GM21737 (cell line): ENCODE measurements around the gene ELFN2.

Experiments used
- ATAC-seq: cut with Tn5 transposase; IDR thresholded peaks from one replicate; pipeline ENCODE4 v1.9.1; 2021; ENCODE audit warnings: mild to moderate bottlenecking, moderate library complexity; ENCODE audit not compliant: unreplicated experiment

The ELFN2 gene

DNA sequence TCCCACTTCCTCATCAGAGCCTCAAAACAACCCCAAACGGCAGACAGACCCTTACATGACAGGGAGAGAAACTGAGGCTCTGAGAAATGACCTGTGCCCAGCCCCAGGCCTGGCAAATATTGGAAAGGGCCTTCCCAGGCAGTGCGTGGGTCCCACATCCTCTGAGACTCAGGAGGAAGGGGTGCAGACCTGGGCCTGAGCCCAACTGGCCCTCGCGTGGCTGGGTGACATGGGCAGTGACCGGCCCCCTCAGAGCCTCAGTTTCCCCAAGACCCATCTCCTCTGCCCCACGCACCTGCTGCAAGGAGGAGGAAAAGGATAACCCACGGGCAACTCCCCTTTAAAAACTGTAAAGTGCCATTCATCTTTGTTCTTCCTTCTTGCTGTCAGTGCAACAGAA lies 35.6 kb downstream of the ELFN2 start:
- no peak for ATAC-seq

DNA sequence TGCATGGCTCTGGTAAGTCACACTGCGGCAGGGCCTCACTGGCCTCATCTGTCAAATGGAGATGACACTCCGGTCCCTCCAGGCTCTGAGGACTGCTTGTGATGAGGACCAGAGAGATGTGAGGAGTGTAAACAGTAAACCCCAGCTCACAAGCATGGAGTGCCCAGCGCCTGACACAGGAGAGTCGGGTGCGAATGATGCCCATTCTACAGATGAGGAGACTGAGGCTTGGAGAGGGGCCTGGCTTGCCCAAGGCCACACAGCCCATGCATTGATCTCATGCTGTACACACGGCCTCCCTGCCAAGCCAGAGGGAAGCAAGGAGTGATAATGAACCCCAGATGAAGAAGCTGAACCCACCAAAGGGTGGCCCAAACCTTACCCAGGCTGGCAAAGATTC lies 37.2 kb downstream of the ELFN2 start:
- ATAC-seq, result no peak

DNA sequence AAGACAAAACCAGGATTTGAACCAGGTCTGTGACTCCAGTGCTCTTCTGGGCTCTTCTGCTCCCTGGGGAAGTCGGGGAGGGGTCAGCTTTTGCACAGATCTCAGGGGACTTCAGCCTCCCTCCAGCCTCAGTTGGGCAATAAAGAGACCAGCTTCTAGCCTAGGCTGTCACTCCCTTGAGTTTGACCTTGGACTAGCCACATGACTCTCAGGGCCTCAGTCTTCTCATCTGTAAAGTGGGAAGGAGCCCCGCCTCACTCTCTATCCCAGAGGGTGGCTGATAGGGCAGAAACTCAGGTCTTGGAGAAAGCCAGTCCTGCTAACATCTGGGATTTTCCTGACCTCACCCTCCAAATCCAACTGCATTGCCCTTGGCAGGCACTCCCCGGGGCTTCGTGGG lies 38.7 kb downstream of the ELFN2 start:
- ATAC-seq, result no peak

DNA sequence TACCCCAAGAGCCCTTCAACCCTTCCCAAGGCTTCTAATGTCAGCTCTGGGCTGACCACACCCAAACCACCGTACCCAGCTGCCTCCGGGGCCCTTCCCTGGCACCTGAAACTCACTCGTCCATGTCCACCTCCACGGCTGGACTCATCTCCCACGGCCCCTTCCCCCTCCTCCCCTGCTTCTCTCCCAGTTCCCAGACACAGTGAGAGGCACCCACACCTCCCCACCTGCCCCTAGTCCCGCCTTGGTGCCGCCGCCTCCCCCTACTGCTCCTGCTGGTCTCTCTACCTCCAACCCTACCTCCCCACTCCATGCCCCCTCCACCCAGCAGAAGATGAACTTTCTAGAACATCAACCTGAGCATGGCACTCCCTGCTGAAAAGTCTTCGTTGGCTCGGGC lies 39.5 kb downstream of the ELFN2 start:
- ATAC-seq, result no peak

DNA sequence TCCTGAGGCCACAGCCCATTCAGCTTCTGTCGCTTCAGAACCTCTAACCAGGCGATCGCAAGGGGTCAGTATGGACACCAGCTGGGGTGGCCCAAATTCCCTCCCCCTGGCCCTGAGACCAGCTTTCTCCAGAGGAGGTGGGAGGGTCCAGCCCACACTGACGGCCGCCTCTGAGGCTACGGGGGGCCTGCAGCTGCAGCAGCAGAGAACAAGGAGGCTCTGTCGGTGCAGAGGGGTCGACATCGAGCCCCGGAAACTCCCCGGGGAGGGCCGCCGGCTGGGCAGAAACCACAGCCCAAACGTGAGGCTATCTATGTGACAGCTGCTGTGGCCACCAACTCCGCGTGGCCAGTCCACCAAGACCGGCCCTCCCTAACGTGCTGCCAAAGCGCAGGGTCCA lies 40.8 kb downstream of the ELFN2 start:
- no peak for ATAC-seq

DNA sequence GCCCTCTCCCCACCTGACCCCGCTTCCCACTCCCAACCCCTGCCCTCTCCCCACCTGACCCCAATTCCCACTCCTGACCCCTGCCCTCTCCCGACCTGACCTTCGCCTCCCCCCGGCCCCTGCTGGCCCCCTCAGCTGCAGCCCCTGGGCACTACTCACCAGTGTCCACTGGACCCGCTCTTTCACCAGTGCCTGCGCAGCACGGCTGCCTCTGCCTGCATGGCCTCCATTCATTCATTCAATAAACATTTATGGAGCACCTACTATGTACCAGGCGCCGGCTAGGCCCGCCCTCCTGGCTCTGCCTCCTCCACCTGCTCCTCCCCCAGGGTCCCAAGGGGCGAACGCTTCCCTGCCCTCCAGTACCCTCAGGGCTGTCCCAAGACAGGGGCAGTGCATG lies 42.6 kb downstream of the ELFN2 start:
- no peak for ATAC-seq

DNA sequence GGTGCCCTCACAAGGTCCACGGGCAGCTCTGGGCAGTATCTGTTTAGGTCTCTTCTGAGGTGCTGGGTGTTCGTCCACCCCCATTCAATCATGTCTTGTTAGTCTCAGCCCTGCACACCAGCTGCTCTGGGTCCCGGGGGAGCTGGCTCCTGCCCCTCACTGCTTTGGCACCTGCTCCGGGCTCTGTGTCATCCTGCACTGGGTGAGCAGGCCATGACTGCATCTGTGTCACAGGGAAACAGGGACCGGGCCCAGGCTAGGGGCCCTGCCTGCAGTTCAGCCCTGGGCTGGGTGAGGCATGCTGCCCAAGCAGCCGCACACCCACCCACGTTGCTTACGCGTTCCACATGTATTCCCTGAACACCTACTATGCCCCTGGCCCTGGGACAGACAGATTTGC lies 43.9 kb downstream of the ELFN2 start:
- ATAC-seq, result no peak

DNA sequence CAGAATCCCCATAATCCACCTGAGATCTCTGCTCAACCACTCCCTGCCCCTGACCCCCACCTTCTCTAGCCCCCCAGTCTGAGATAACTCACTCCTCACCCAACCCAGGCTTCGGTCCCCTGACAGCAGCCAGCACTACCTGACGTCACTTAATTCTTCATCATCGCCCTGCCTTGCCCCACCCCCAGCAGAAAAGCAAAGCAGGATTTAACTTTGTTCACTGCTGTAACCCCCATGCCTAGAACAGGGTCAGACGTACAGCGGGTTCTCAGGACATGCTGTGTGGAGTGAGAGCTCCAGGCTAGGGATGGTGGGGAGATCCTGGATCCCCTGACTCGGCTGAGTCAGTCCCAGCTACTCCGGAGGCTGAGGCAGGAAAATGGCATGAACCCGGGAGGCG lies 45.8 kb downstream of the ELFN2 start:
- ATAC-seq, result no peak

DNA sequence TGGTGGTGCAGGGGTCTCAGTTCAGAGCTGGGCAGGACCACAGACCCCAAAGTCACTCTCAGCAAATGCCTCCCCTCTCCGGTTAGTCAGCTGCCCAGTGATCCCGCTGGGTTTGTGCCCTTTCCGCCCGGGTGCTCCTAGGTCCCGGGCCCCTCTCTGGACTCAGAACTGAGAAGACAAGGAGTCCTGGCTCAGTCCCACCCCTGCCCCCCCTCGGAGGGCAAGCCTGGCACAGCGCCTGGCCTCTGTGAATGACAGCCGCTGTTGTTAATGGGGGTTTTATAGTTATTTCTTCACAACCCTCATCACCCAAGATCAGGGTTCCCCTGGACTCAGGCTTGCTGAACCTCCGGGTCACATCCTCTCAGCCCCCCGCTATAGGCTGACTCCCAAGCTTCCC lies 47.6 kb downstream of the ELFN2 start:
- ATAC-seq, result no peak

DNA sequence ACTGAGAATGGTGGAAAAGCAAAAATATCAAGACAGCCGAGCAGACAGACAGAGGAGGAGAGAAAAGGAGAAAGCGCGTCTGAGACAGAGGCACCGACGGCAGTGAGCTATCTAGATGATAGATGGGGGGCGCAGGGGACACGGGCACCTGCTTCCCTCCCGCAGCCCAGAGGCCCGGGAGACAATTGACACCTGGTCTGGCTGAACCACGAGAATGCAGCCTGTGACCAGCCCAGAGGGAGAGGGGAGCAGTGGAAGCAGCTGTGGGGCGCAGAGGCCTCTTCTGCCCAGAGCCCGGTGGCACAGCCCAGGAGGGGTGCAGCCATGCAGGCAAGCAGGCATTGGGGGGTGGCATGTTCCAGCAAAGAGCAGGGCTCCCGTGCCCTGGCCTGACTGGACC lies 48.2 kb downstream of the ELFN2 start:
- no peak for ATAC-seq

DNA sequence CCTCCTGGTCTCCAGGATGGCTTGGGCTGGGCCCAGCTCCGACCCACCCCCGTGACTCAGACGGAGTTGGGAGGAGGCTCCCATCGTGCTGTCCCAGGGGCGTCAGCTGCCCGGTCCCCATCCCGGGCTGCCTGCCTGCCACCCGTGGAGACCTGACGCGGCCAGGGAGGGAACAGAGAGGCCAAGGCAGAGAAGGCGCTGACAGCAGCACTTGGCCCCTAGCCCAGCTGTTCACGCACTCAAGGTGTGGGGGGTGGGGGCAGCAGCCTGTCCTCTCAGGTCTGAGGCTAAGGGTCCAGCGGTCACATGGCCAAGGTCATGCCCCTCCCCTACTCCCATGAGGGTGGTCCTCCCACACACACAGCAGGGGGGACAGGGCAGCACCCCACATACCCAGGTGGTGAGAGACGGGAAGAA lies 48.6 kb downstream of the ELFN2 start:
- no peak for ATAC-seq

DNA sequence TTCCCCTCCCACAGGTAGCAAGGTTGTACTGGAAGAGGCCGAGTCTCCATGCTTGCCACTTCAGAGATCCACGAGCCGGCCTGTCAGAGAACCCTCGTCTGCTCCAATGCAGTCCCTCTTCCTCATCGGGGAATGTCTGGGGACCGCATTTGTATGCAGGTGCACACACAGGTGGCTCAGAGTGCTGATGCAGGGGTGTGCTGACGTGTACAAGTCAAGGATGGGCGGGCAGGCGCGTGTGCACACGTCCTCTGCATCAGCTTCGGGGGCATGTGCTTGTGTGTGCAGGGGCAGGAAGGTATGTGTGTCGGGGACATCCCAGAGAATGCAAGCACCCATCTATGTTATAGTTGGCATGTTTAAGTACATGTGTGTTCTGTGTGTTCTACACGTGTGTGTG lies 49.4 kb downstream of the ELFN2 start:
- no peak for ATAC-seq

DNA sequence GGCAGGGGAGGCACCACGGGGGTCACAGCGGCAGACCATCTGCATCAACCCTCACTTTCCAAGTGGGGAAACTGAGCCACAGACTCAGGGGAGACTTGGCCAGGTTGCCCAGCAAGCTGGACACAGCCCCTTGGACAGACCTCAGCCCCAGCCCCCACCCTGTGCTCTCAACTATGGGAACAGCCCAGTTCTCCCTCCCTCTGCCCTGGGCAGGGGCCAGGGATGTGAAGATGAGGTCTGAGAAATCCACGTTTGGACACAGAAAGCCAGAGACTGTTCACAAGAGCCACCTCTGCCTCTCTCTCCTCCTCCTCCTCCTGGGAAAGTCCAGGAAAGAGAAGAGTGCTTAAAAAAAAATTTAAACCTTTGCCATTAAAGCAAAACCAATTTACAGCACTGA lies 50.1 kb downstream of the ELFN2 start:
- ATAC-seq, result no peak

DNA sequence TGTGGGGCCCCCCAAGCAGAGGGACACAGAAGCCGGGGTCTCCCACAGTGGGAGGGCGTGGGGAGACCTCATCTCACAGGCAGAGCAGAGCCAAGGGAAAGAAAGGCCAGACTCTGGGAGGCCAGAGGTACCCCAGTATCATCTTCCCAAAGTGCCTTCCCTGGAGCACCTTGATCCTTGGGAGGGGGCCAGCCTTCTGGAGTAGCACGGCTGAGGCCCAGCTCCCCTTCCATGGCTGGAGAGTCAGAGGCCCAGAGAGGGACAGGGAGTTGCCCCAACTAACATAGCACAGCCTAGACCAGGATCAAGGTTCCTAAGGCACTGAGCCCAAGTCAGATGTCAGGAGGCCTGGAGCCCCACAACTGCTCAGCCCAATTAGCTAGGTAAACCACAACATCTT lies 50.6 kb downstream of the ELFN2 start:
- no peak for ATAC-seq

DNA sequence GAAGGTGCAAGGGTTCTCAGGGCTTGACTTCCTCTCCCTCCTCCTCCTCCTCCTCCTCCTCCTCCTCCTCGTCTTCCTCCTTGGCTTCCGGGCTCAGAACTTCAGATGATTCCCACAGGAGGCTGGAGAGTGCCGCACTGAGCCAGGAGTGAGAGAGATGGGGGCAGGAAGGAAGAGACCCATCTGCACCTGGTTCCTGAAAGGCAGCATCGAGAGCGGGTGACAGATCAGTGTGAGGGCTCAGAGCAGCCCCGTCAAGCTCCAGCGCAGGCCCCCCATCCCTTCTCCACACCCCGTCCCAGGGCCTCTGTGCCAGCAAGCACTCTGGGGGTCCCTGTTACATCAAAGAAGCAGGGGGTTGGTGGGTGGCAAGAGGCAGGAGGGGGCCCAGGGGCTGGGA lies 51.5 kb downstream of the ELFN2 start:
- no peak for ATAC-seq

DNA sequence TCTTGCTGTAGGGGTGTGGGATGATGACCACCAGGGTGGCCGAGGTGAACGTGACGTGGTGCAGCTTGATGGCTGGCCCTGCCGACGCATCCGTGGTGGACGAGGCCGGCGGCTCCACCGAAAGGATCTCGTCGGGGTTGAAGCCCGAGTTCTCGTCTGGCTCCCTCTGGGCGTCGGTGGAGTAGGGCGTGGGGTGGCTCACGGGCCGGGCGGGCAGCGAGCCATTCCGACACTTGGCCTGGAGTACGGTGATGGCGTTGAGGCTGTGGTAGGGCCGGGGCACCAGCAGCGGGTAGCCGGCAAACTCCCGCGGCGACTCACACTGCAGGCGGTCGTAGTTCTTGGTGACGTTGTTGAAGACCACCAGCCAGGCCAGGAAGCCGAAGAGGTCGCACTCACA lies 52.7 kb downstream of the ELFN2 start:
- no peak for ATAC-seq

DNA sequence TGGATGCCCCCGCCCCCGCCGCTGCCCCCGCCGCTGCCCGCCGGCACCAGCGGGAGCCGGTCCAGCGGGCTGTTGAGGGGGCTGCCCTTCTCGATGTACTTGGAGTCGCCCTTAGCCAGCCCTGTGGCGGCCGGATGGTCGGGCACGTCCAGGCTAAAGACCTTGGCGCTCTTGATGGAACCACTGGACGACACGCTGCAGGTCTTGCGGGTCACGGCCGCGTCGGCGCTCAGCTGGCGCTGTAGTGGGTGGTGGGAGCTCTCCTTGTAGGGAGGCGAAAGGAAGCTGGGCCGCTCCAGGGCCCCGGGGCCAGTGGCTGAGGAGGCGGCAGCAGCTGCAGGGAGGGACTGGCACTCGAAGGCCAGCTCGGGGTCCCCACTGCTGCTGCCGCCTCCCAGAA lies 53.8 kb downstream of the ELFN2 start:
- no peak for ATAC-seq

DNA sequence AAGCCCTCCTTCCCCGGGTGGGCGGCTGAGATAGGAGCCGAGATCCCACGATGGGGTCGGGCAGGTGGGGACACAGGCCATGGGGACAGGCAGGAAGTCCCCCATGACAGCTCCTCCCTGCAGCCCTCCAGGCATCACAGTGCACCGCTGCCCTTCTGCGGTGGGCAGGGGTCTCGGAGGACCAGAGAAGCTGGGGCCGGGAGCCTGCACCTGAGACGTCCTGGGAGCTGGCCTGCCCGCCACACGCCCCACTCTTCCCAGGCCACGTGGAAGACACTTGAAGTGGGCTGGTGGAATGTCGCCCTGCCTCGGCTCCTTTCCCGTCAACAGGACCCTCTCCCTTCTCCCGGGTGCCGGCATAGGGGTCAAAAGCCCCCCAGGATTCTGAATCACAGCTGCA lies 55.4 kb downstream of the ELFN2 start:
- no peak for ATAC-seq

DNA sequence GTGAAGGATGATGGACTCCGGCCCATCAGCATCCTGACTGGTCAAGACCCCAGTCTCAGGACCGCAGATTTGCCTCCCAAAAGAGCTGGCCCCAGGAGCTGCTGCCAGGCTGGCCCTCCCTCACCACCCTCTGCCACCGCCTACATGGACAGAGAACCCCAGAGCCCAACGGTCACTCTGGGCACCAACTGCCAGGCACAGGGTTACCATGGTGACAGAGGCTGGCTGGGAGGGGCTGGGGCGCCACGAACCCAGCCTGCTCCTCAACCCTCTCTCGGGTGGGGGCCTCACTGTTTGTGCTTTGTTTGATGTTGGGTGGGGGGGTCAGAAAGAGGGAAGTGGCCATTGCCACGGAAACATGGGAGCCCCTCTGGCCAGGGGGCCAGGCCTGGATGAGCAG lies 55.8 kb downstream of the ELFN2 start:
- no peak for ATAC-seq

DNA sequence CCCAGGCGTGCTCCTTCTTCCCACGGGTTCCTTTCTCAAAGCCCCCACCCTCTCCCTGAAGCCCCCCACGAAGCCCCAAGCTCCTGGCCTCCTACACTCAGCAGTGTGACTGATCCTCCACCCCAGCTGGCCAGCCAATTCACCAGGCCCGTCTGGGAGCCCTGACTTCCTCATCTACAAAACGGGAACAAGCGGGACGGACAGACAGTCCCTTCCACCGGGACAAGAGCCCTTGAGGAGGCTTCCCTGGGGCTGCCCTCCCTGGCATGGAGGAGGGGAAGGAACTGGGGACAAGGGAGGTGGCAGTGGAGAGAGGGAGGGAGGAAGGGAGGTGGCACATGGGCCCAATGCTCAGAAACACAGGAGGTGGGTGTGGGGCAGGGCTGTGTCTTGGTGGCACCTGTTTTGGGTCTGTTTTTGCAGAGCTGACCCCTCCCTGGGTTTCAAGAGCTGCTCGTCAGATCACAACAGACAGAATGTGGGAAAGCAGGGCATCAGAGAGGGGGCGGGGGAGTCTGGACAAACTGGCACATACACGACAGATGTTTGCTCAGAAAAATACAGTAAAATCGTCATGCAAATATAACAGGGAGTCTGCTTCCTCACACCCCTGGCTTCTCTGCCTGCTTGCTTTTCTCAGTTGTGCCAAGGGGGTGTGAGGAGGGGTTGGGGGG lies 56.8 kb downstream of the ELFN2 start:
- ATAC-seq, result no peak

DNA sequence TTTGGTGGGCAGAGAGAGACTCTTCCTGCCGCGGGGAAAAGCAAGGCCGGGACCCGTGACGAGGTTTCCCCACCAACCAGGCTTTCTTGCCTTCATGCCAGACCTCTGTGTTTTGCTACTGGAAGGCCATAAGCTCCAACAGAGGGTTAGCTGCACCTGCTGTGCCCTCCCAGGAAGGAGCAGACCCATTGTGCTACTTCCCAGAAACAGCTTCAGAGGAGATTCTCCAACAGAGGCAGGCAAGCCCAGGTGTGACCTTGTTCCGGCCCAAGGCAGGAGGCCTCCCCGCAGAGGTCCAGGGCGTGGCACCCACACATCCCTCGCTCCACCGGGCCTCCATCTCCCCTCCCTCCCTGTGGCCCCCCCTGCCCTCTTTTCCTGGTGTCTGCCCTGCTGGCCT lies 57.8 kb downstream of the ELFN2 start:
- no peak for ATAC-seq

DNA sequence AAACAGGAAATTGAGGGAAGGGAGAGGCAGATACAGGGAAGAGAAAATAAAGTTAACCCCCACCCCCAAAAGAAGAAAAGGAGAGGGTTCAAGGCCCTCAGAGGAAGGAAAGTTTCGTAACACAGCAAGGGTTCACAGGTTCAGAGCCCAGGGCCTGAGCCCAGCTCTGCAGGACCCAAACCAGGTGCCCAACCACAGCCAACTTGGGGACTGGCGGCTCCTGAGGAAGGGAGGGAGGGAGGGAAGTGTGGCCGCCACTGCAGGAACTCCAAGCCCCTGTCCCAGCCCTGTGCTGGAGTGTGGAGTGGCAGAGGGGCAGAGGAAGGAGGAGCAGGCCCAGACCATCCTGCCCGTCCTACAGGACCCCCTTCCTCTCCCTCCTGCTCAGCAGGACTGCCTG lies 59.2 kb downstream of the ELFN2 start:
- ATAC-seq, result no peak

DNA sequence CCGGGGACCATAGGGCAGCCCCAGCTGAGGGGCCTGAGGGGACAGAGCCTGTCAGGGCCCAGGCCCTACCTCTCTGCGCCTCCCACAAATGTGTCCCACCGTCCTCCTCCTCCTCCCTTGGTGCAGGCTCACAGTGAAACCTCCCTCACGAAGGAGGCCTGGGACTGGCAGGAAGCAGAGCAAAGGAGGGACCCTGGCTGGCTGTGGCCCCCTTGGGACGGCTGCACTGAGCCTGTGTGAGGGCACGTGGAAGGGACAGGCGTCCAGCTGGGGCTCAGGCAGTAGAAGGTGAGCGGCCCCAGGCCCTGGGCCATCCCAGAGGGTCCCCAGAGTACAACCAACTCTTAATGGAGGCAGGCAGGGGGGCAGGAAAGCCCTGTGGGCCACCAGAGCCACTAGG lies 60.7 kb downstream of the ELFN2 start:
- ATAC-seq, result no peak

DNA sequence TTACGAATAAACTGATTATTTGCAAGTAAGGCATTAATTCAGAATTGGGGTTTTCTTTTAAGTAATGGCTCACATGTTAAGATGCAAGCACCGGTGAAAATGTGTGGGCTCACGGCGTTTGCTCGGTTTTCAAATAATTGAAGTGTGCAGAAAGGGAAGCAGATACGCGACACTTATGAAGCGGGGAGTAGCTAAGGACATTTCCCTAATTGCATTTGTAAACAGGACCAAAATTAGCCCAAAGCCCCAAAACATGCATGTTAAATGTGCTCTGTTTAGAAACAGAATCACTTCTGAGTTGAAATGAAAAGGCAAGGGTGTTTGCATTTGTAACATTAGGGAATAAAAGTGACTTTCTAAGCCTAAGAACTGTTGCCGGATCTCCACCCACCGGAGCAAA lies 61.3 kb downstream of the ELFN2 start:
- no peak for ATAC-seq
